ENCODE data around the gene TTC38.
"Not testable (repeated sequence)": the region's sequence is repeated elsewhere in the genome, so short reads cannot be mapped to it uniquely, and the experiment has no call there.

The TTC38 gene

DNA sequence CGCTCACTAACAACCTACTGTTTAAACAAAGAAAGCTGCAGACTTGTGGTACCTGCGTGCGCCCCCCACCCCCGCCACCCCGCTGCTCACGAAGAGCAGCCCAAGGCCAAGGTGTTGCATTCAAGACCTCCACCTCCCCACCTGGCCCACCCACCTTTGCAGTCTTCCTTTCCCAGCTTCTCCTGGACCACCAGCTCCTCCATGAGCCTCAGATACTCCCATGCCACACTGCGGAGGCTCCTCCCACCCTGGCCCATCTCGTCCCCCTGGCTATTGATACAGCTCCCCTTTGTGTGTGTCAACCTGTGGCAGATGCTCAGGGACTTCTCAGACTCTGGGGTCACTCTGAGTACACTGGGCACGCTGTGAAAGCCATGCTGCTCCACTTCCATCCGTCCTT, 21.6 kb upstream of the TTC38 start:
- no peak for DNase-seq (ENCODE audit: low spot score)

DNA sequence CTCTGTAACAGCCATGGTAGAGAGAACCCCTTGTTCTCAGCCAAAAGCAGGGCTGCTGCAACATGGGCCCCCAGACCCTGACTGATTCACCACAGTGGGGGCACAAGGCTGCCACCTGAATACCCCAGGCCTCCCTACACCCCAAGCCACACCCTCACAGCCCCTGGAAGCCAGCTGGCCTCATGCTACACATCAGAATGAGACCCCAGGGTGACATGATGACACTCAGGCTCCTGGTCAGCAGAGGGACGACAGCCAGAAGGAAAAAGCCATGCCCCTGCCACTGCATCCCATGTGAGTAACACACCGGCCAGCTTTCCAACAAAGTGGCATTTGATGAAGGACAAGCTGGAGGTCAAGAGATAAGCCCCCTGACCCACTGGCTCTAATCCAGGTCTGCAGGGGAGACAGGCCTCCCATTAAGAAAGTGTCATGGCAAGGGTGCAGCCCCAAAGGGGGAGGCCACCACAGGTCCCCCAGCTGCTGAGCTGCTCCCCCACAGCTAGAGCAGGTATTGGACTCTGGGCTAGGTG, 20.3 kb upstream of the TTC38 start:
- no peak for DNase-seq (ENCODE audit: low spot score)

DNA sequence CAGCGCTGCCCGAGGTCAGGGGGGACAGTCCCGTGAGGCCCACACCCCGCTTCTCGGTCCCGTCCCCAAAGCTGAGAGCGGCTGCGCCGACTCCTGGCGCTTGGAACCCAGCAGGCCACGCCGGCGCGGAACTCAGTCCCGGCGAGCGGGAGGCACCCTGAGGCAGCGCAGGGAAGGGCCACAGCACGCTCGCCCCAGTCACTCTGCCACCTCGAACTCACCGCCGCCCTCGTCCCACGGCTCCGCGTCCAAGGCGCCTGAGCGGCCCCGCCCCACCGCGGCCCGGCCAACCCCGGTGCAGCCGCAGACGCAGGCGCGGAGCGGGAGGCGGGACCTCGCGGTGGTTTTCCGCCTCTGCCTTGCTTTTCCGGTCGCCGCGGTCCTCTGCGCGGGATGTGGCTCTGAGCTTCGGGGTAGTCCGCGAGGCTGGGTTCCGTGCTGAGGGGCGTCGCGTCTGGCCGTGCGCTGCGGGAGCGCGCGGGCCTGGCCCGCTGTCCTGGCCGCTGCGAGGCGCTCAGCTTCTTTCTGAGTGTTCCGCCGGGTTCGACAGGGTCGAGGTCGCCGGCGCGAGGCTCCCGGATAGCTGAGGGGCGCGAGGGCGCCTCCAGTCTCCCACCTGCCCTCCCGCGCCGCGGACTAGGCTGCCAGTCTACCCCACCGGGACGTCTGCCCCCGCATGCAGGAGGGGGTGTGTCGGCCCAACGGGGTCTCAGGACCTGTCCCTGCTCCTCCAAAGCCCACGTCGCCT, 17.6 kb upstream of the TTC38 start, which contains the start of gene CDPF1:
Gene CDPF1, minus strand, starts transcription at position 259 of the 748 bp plus-strand sequence. CDS start 2,009 bp downstream, outside the sequence.
- DNase-seq (ENCODE audit: low spot score) = peak; percentile 90

DNA sequence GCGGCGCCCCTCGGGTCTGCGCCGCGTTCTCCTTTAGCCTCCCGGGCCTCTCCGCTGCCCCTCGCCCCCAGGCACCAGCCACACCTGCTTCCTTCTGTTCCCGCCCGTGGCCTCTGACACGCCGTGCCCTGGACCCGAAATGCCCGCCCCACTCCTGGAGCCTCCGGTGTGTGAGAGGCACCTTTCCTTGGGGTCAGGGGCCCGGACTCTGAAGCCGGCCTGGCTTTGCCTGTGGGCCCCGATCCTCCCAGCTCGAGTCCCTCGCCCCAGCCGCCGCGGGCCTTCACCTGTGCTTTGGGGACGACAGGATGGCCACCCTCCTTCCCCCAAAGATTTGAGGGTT, 17.1 kb upstream of the TTC38 start:
- DNase-seq (ENCODE audit: low spot score) = no peak

DNA sequence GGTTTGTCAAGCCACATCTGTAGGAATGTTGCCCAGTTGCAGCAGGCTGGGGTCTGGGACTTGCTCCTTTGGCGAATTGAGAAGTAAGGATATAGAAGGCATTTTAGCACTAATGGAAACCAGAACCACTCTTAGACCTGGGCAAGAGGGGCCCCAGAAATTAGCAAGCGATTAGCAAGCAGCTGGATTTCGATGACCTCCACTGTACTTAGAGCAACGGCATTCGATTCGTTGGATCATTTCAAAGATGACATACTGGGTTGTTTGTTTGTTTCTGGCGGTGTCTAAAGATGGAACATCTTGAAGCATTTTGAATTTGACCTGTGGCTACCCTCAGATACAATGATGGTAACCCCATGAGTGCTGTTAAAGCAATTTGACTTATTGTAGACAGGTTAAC, 16.5 kb upstream of the TTC38 start:
- DNase-seq (ENCODE audit: low spot score) = no peak

DNA sequence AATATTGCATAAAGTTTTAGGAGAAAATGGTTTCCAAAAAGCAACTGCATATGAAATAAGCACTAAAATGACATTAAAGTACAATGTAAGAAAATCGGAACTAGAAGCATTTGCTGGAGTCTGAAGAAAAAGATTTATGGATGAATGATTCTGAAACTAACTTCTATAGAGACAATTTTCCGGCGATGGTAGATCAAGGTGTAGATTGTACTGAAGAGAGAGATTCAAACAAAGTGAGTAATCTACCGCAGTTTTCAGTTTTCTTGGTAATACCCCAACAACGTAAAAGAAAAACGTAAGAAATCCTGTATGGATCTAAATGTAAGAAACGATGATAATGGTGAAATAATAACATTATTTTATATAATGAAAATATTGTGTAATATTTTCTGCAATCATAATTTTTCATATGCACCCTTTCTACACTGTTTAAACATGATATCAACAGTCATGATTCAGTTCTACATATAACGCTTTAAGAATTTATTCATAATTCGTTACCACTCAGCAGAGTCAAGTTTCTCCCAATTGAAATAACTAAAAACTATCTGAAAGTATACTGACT, 15.9 kb upstream of the TTC38 start:
- no peak for DNase-seq (ENCODE audit: low spot score)

DNA sequence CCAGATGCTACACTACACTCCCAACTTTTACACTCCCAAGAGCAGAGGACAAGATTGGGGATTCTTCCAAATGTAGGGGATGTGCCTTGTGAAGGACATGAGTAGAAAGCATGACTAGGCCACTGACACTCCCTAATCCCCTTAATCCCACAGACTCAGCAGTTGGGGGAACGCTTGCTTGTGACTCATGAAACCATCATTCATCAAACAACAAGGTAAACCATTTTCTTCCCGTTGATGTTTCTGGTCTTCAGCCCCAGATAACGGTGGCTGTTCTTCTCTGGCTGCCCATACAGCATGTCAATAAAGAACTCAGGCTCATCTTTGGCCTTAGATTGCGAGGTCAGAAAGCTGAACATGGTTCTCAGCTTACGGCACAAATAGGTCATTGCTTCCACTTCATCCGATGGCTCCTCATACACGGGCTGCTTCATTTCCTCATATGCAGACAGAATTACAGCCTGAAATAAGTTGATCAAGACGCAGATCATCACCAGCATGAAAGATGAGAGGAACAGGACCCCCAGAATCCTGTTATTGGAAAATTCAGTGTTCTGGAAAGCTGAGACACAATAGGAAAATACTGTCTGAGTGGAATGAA, 11.3 kb upstream of the TTC38 start:
- DNase-seq (ENCODE audit: low spot score) = no peak

DNA sequence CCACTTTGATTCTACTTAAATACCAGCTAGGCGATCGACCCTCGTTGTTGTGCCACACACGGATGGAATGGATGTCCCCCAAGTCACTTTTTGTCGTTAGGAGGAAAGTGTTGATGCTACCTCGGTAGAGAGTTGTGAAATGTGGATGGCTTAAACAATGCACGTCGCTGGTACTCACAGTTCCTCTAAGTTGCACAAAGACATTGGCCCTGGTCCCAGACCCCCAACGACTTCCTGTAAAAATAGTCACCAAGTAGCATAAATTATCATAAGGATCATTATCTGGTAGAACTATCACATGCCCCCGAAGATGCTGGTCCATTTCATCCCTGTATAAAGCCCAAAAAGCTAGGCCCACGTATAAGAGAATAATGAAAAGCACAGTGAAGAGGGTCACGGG, 8.4 kb upstream of the TTC38 start:
- no peak for DNase-seq (ENCODE audit: low spot score)

DNA sequence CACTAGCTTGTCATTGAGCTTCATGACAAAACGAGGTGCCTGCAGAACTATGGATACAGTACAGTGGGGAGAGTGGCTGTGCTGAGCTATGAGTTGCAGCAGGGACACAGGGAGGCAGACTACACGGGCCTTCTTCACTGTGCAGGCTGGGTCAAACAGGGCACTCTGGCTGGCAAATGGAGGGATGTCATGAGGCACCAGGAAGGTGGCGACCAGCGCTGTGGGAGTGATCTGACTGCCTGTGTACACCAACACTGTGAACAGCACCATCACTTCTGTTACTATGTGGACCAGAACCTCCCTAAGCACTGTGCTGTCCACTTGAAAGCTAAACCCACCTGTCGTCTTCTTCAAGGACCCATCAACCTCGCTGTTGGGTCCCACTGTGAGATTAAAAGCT, 7.8 kb upstream of the TTC38 start:
- no peak for DNase-seq (ENCODE audit: low spot score)

DNA sequence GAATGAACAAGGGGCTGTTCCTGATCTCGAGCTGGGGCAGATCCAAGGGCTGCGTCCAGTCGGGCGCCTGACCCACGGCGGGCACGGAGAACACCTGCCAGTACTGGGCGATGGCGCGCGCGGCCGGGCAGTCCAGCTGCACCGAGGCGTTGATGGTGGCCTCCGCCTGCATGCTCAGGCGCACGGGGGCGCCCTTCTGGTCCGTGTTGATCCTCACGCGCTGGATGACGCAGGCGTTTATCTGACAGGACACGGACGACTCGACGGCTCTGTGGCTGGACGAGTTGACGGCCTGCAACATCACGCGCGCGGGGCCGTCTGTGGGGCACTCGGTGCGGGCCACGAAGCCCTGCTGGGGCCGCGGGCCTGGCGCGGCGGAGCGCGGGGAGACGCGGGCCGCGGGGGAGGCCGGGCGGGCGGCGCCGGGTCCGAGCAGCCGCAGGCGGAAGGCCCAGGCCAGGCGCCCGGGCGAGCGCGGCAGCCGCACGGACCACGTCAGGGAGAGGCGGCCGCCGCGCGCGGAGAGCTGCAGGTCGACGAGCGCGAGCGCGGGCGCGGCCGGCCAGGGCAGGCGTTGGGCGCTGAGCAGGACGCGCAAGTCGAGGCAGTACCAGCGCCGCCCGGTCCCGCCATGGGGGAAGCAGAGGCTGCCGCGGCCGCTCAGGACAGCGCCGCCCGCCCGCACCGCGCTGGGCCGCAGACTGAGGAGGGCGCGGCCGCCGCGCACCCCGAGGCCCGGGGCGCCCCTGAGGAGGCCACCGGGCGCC, 5.2 kb upstream of the TTC38 start:
- DNase-seq (ENCODE audit: low spot score) = no peak

DNA sequence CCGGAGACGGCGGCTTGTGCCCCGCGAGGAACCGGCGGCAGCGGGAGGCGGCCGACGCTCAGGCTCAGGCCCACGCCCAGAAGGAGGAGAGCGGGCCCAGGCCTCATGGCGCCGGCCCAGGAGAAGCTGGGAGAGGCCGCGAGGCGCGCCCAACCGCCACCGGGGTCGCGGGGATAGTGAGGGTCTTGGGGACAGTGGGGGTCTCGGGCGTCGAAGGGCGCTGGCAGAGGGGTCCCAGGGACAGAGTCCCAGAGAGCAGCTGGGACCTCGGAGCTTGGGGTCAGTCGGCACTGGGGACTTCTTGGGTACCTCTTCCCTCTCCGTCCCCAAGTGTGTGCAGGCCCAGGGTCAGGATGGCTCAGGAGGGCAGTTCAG, 4.6 kb upstream of the TTC38 start, which contains the start of gene PKDREJ:
Gene PKDREJ, minus strand, starts transcription at position 128 of the 375 bp plus-strand sequence. Its CDS starts 21 bp downstream, at position 107.
- DNase-seq (ENCODE audit: low spot score) = no peak

DNA sequence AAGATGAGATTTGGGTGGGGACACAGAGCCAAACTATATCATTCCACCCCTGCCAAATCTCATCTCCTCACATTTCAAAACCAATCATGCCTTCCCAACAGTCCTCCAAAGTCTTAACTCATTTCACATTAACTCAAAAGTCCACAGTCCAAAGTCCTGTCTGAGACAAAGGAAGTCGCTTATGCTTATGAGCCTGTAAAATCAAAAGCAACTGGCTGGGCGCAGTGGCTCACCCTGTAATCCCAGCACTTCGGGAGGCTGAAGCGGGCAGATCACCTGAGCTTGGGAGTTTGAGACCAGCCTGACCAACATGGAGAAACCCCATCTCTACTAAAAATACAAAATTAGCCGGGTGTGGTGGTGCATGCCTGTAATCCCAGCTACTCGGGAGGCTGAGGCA, 3.3 kb upstream of the TTC38 start:
- not testable (repeated sequence) for DNase-seq (ENCODE audit: low spot score)

DNA sequence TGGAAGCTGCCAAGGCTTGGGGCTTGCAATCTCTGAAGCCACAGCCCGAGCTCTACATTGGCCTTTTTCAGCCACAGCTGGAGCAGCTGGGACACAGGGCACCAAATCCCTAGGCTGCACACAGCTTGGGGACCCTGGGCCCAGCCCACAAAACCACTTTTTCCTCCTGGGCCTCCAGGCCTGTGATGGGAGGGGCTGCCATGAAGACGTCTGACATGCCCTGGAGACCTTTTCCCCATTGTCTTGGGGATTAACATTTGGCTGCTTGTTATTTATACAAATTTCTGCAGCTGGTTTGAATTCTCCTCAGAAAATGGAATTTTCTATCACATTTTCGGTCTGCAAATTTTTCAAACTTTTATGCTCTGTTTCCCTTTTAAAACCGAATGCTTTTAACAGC, 2.2 kb upstream of the TTC38 start:
- not testable (repeated sequence) for DNase-seq (ENCODE audit: low spot score)

DNA sequence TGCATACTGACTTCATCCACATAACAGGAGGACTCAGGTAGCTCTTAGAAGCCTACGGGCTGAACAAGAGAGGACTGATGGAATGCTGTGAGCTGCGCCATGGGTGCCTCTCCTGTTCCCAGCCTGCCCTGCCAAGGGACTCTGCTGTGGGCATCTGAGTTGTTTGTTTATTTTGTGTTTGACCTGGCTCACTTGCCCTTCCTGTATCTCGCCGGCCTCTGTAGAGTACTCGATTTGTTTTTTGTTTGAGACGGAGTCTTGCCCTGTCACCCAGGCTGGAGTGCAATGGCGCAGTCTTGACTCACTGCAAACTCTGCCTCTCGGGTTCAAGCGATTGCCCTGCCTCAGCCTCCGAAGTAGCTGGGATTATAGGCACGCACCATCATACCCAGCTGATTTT, 1.8 kb downstream of the TTC38 start:
- no peak for DNase-seq (ENCODE audit: low spot score)

DNA sequence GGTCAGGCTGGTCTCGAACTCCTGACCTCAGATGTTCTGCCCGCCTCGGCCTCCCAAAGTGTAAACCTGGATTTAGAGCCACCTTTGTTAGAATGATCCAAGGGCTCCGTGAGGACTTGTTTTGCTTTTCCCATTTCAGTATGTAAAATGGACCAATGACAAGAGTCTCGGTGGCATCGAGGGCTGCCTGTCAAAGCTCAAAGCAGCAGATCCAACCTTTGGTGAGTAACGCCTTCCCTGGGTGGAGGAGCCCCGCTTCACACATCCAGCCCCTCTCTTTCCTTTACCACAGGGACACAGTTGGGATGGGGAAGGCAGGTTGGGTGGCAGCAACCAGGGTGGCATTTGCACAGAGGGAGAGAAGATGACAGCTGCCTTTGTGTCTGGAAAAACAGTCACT, 4.4 kb downstream of the TTC38 start:
- no peak for DNase-seq (ENCODE audit: low spot score)

DNA sequence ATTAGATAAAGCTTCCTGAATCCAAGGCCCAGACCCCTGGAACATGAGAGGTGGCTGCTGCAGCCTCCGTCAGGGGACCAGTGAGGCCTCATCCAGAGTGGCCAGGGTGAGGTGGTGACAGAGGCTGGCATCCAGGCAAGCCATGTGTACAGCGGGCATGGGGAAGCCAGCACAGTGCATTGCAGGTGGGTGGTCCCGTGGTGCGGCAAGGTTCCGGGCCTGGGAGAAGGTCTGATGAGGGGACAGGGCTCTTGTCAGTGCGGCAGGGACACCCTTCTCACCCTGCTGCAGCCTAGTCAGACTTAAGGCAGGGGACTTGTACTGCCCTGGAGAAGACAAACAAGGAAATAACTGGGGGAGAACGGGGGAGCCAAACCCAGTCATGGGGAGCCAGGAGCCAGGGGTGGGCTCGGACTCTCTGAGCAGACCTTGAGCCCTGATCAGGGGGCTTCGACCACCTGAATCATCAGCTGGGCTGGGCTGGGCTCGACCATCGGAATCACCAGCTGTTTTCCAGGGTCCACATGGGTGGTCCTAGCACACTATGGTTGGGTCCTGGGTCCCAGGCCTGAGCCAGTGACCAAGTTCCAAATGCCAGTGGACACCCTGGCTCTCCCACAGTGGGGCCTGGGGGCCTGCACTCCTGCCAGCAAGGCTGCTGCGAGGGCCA, 5.1 kb downstream of the TTC38 start:
- no peak for DNase-seq (ENCODE audit: low spot score)

DNA sequence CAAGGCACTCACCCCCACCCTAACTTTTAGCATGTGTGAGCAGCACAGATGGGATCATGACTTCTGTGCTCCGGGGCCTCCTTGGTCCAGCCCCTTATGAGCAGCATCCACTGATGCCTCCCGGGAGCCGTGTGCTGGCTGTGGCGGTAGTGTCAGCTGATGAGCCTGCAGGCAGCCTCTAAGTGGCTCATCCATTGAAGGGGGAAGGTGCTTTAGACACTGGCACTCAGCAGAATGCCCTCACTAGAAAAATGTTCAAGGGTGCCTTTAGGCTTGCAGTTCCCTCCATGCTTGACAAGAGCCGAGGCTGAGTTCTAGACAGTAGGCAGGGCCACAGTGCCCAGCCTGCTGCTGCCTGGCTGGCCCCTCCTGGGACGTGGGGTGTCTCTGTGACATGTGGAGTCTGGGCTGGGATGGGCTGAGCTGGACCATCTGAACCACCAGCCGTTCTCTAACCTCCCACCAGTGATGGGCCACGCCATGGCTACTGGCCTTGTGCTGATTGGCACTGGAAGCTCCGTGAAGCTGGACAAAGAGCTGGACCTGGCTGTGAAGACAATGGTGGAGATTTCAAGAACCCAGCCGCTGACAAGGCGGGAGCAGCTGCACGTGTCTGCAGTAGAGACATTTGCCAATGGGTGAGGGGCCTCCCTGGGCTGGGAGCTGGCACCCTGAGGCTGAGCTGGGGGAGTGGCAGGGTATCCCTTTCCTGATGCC, 5.8 kb downstream of the TTC38 start:
- DNase-seq (ENCODE audit: low spot score) = no peak

DNA sequence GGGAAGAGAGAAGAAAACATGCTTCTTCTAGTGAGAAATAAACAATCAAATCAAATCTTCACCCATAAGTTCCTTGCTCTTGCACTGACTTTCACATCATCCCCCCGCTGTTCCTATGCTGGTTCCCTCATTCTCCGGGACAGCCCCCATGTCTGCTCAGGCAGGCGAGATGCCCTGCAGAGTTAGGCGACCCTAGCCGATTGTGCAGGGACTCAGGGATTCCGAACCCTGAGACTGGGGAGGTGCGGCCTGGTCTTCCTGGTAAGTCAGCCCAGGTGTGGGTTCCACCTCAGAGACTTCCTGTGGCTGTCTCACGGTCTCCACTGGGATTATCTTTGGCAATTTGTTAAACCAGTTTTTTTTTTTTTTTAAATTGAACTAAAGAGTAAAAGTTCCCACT, 6.6 kb downstream of the TTC38 start:
- DNase-seq (ENCODE audit: low spot score) = no peak

DNA sequence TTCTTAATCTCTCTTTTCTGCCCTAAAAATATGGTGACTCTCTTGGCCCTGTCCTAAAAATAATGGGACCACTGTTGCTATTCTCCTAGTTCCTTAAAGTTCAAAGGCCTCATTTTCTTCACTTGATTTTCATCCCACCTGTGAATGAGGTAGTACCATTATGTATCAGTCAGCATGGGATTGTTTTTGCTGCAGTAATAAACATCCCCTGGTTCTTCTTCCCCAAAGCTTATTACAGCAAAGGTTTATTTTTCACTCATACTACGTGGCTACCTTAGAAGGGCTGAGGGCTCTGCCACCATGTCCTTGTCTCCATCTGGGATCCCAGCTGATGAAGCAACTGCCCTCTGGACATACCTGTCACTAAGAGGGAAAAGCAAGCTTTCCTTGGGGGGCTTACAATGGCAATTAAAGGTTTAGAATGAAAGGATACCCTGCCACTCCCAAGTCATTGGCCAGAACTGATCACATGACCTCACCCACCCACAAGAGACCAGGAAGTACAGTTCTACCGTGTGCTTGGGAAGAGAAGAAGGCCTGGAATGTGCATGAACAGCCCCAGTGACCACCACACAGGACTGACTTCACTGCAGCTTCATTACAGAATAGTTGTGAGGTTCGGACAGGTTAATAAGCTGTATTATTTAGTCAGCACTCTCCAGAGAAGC, 7.8 kb downstream of the TTC38 start:
- DNase-seq (ENCODE audit: low spot score) = no peak

DNA sequence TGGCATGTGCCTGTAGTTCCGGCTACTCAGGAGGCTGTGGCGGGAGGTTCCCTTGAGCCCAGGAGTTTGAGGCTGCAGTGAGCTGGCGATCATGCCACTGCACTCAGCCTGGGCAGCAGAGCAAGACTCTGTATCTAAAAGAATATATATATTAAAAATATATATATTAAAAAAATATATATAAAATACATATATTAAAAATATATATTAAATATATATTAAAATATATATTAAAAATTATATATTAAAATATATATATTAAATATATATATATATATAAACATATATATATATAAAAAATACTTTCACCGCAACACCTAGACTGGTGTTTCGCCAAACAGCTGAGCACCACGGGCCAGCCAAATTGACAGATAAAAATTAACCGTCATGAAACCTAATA, 8.8 kb downstream of the TTC38 start:
- no peak for DNase-seq (ENCODE audit: low spot score)

All from HuH-7.5 (cell line).